Measurements from ENCODE around the gene CCDC201.

DNA sequence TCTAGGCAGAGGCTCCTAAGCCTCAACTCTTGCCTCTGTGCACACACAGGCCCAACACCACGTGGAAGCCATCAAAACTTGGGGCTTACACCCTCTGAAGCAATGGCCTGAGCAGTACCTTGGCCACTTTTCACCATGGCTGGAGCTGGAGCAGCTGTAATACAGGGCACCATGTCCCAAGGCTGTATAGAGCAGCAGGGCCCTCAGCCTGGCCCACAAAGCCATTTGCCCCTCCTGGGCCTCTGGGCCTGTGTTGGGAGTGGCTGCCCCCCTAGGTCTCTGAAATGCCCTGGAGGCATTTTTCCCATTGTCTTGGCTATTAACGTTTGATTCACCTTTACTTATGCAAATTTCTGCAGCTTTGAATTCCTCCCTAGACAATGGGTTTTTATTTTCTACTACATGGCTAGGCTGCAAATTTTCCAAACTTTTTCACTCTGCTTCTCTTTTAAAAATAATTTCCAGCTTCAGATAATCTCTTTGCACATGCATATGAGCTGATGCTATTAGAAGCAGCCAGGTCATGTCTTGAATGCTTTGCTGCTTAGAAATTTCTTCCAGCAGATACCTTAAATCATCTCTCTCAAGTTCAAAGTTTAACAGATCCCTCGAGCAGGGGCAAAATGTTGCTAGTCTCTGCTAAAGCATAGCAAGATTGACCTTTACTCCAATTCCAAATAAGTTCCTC is 5.7 kb upstream of the CCDC201 start:
- TF ChIP-seq, protein P1, sequence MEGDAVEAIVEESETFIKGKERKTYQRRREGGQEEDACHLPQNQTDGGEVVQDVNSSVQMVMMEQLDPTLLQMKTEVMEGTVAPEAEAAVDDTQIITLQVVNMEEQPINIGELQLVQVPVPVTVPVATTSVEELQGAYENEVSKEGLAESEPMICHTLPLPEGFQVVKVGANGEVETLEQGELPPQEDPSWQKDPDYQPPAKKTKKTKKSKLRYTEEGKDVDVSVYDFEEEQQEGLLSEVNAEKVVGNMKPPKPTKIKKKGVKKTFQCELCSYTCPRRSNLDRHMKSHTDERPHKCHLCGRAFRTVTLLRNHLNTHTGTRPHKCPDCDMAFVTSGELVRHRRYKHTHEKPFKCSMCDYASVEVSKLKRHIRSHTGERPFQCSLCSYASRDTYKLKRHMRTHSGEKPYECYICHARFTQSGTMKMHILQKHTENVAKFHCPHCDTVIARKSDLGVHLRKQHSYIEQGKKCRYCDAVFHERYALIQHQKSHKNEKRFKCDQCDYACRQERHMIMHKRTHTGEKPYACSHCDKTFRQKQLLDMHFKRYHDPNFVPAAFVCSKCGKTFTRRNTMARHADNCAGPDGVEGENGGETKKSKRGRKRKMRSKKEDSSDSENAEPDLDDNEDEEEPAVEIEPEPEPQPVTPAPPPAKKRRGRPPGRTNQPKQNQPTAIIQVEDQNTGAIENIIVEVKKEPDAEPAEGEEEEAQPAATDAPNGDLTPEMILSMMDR (IDR thresholded peaks at IDR 0.05), result no peak
- no peak for TF ChIP-seq POLR2A (IDR thresholded peaks at IDR 0.05)

All from lower leg skin (tissue), 3 donors.